AG08396 (cell line): ENCODE measurements around the gene CASQ1.

Experiments
- DNase-seq: peaks from one replicate; pipeline ENCODE4 v3.0.0; 2012; ENCODE audit warnings: low spot score, mixed read lengths

Gene CASQ1

GRCh38 chr1:160168609-160169369 lies 21.6 kb upstream of the CASQ1 start:
- no peak for DNase-seq

GRCh38 chr1:160169553-160170399 lies 20.6 kb upstream of the CASQ1 start:
- no peak for DNase-seq

GRCh38 chr1:160171354-160171753 lies 19.0 kb upstream of the CASQ1 start:
- DNase-seq, result peak; percentile 56

- no peak for DNase-seq
Observed at GRCh38 chr1:160171980-160172379, 18.4 kb upstream of the CASQ1 start.

- DNase-seq, result no peak
Observed at GRCh38 chr1:160177231-160177630, 13.1 kb upstream of the CASQ1 start.

GRCh38 chr1:160177667-160178066 lies 12.7 kb upstream of the CASQ1 start:
- no peak for DNase-seq

GRCh38 chr1:160178731-160179130 lies 11.6 kb upstream of the CASQ1 start:
- no peak for DNase-seq

GRCh38 chr1:160179336-160179735 lies 11.0 kb upstream of the CASQ1 start:
- no peak for DNase-seq

- no peak for DNase-seq
Observed at GRCh38 chr1:160186246-160186645, 4.1 kb upstream of the CASQ1 start.

GRCh38 chr1:160186729-160187128 lies 3.6 kb upstream of the CASQ1 start:
- DNase-seq, result no peak

- no peak for DNase-seq
Observed at GRCh38 chr1:160187407-160187806, 3.0 kb upstream of the CASQ1 start.

- no peak for DNase-seq
Observed at GRCh38 chr1:160188341-160188740, 2.0 kb upstream of the CASQ1 start.

- no peak for DNase-seq
Observed at GRCh38 chr1:160191756-160192155, 1.4 kb downstream of the CASQ1 start.

- no peak for DNase-seq
Observed at GRCh38 chr1:160192234-160192633, 1.9 kb downstream of the CASQ1 start.

- peak; percentile 77 for DNase-seq
Observed at GRCh38 chr1:160193091-160193819, 2.9 kb downstream of the CASQ1 start.

- DNase-seq, result no peak
Observed at GRCh38 chr1:160193832-160194736, 3.7 kb downstream of the CASQ1 start.

- no peak for DNase-seq
Observed at GRCh38 chr1:160194737-160195059, 4.3 kb downstream of the CASQ1 start.

- DNase-seq, result no peak
Observed at GRCh38 chr1:160196143-160196542, 5.8 kb downstream of the CASQ1 start.

- DNase-seq, result no peak
Observed at GRCh38 chr1:160197231-160197630, 6.9 kb downstream of the CASQ1 start.

GRCh38 chr1:160200786-160201185 lies 10.4 kb downstream of the CASQ1 start:
- no peak for DNase-seq

- DNase-seq, result no peak
Observed at GRCh38 chr1:160204526-160205241, 14.3 kb downstream of the CASQ1 start.
